Transverse colon (tissue), 4 donors: ENCODE data around the gene GSPT2.

Experiments used
- CTCF ChIP-seq, 5 experiments: fragments of 200-600 bp in 3 of 5; fragments of 450-650 bp in 2 of 5; sonication (generic) in 3 of 5; IDR thresholded peaks; 1 replicate in 2 of 5; 2 replicates in 3 of 5; pipeline ENCODE4 v1.5.1; 2016 to 2017; ENCODE audit warnings: antibody characterized with exemption in 5 of 5, inconsistent platforms in 3 of 5, mild to moderate bottlenecking in 2 of 5, moderate library complexity in 1 of 5
- POLR2A ChIP-seq: fragments of 450-650 bp; IDR thresholded peaks from one replicate; pipeline ENCODE4 v1.6.1; 2016; ENCODE audit warnings: antibody characterized with exemption, mild to moderate bottlenecking, moderate library complexity
- POLR2AphosphoS5 ChIP-seq, 3 donors: sonication (generic); formaldehyde crosslinking; IDR thresholded peaks; one replicate each; pipeline ENCODE4 v1.6.1; 2016; ENCODE audit warnings: antibody characterized with exemption in 3 of 3

GRCh38 chrX:51737091-51737490 is 6.2 kb upstream of the GSPT2 start:
- TF ChIP-seq CTCF (IDR thresholded peaks at IDR 0.05) (no peak), POLR2A (no peak), POLR2AphosphoS5 (IDR thresholded peaks at IDR 0.05) (no peak)
